Smooth muscle cell of the umbilical artery (primary cell): ENCODE measurements around the gene OVCH1. TPM values are rescaled to one million over a fixed set of nuclear protein-coding genes. Genes with fewer than 3 reads are reported as not detected.

ENCODE experiments used
- total RNA-seq: library from RNA; depleted of rRNA; stranded (reverse); fragments of >200 nt; gene quantifications from 2 replicates; pipeline ENCODE4 v1.2.3, GENCODE V29; 2014

Gene OVCH1, protein sequence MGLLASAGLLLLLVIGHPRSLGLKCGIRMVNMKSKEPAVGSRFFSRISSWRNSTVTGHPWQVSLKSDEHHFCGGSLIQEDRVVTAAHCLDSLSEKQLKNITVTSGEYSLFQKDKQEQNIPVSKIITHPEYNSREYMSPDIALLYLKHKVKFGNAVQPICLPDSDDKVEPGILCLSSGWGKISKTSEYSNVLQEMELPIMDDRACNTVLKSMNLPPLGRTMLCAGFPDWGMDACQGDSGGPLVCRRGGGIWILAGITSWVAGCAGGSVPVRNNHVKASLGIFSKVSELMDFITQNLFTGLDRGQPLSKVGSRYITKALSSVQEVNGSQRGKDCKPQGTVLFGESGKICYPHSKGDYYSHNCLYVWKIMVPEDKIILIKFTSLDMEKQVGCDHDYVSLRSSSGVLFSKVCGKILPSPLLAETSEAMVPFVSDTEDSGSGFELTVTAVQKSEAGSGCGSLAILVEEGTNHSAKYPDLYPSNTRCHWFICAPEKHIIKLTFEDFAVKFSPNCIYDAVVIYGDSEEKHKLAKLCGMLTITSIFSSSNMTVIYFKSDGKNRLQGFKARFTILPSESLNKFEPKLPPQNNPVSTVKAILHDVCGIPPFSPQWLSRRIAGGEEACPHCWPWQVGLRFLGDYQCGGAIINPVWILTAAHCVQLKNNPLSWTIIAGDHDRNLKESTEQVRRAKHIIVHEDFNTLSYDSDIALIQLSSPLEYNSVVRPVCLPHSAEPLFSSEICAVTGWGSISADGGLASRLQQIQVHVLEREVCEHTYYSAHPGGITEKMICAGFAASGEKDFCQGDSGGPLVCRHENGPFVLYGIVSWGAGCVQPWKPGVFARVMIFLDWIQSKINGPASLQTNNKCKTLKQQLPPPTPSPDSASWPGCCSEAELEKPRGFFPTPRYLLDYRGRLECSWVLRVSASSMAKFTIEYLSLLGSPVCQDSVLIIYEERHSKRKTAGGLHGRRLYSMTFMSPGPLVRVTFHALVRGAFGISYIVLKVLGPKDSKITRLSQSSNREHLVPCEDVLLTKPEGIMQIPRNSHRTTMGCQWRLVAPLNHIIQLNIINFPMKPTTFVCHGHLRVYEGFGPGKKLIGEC
- total RNA-seq = not detected in 2 replicates

DNA sequence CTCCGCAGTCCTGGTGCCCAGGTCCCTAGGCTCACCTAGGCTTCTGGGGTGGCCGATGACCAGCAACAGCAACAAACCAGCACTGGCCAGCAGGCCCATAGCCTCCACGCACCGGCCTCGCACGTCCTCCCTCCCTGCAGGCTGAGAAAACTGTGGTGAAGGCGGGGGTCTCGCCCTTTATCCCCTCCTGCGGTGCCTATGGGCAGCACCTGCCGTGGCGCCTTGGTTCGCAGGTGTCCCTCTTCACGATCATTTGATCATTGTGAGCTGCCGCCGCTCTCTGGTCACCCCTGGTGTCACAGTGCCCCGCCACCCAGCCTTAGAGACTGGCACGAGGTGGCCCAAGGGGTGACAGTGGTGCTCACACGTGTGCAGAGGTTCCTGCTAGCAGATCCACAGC, at the start of gene OVCH1:
TSS of gene OVCH1 (minus strand) at position 99 of the 400 bp plus-strand sequence. CDS start at position 99, 0 bp downstream.

GRCh38 chr12:29380536-29381523, 116.7 kb downstream of the OVCH1 start, which contains the start of gene ERGIC2:
ERGIC2 (minus strand) TSS chr12:29381172; CDS start chr12:29371633, 9,539 bp downstream.

Other genes with a start within 250 kb of the OVCH1 start
- gene ERGIC2, start 116.5 kb downstream of the OVCH1 start, total RNA-seq = 143 and 226 TPM in 2 replicates